G401 (cell line): ENCODE results near the gene TREM1. TPM values are rescaled to one million over a fixed set of nuclear protein-coding genes. Genes with fewer than 3 reads are reported as not detected.

Experiments used
- DNase-seq: peaks from one replicate; pipeline ENCODE4 v3.0.0-alpha.2; 2015; ENCODE audit warnings: low spot score
- in situ Hi-C: cut with HindIII; loops from 2 replicates; pipeline ENCODE4 v1.10.0; 2016; ENCODE audit warnings: low sequenced_read_pairs, mixed read lengths
- total RNA-seq: library from RNA; depleted of rRNA; stranded (reverse); fragments of >200 nt; shearing (Covaris generic); gene quantifications from 2 replicates; pipeline ENCODE4 v1.2.3, GENCODE V29; 2014; rRNA removed

TREM1 gene
- total RNA-seq, 1 experiment from 2014 or later = not detected

GRCh38 chr6:41228616-41229015 lies 57.9 kb downstream of the TREM1 start:
- DNase-seq = no peak
- in situ Hi-C loops = no loop called here

GRCh38 chr6:41228096-41228495 lies 58.4 kb downstream of the TREM1 start, which contains the start of gene TREML4:
Gene TREML4 (plus strand): TSS chr6:41228349. CDS start chr6:41228428, 79 bp downstream.
- DNase-seq = no peak
- in situ Hi-C loops = no loop called here

- in situ Hi-C loops = no loop called here
- DNase-seq = no peak
Observed at GRCh38 chr6:41226752-41227151, 59.7 kb downstream of the TREM1 start.

- in situ Hi-C loops = no loop called here
- DNase-seq = no peak
Observed at GRCh38 chr6:41224800-41225199, 61.7 kb downstream of the TREM1 start.

Other genes starting within 250 kb of the TREM1 start
- 0.71 TPM in 1 of 2 replicates, not detected in the other for gene UNC5CL, start 247.5 kb downstream of the TREM1 start, total RNA-seq
- gene TSPO2, start 244.2 kb downstream of the TREM1 start, total RNA-seq = not detected in 2 replicates
- not detected in 2 replicates for gene APOBEC2, start 233.5 kb downstream of the TREM1 start, total RNA-seq
- gene OARD1, start 214.3 kb downstream of the TREM1 start, total RNA-seq = 8.7 and 14.8 TPM in 2 replicates
- gene NFYA, start 213.7 kb downstream of the TREM1 start, total RNA-seq = 21.2 and 26.8 TPM in 2 replicates
- gene TREML1, start 132.3 kb downstream of the TREM1 start, total RNA-seq = not detected in 2 replicates
- not detected in 2 replicates for gene TREM2, start 123.6 kb downstream of the TREM1 start, total RNA-seq
- not detected in 2 replicates for gene TREML2, start 85.5 kb downstream of the TREM1 start, total RNA-seq
- not detected in 2 replicates for gene TREML4, start 58.3 kb downstream of the TREM1 start, total RNA-seq
- gene NCR2, start 48.9 kb upstream of the TREM1 start, total RNA-seq = not detected in 2 replicates